HepG2 (cell line): ENCODE measurements around the gene MGAT1. TPM values are rescaled to one million over a fixed set of nuclear protein-coding genes. Genes with fewer than 3 reads are reported as not detected.

Experiments
- ATAC-seq: fragments of 200-7000 bp; cut with Tn5 transposase; 3 replicates; pipeline ENCODE4 v1.9.1; 2020; ENCODE audit warnings: mild to moderate bottlenecking, moderate library complexity
- BruUV-seq: library from RNA; stranded (reverse); fragments of 400-500 nt; replicated peaks from 2 replicates; lab custom pipeline; 2021; lab: Mats Ljungman, UMichigan
- CTCF ChIA-PET: fragments of 300-600 bp; formaldehyde crosslinking; extraction: SDS; loops from one replicate; lab custom pipeline; 2021; ENCODE audit warnings: low total read pairs, inconsistent platforms, low intra/inter-chr PET ratio; lab: Yijun Ruan, JAX
- POLR2A ChIA-PET: fragments of 350-600 bp; sonication (Branson Sonifier 250); formaldehyde crosslinking; loops from one replicate; lab custom pipeline; 2020; ENCODE audit warnings: antibody characterized with exemption, inconsistent platforms; lab: Yijun Ruan, JAX
- DNase-seq: peaks from one replicate; pipeline ENCODE4 v3.0.0-alpha.2; 2015; ENCODE audit warnings: low spot score
- FAIRE-seq: peaks from 3 replicates; lab custom pipeline; 2011; peaks lifted over from hg19 to GRCh38; lab: Jason Lieb, UNC
- H2AFZ ChIP-seq: one replicate; pipeline ENCODE4 v1.6.1; 2011; ENCODE audit warnings: low read length, inconsistent platforms
- H3K27ac ChIP-seq: fragments of 300-600 bp; 3 replicates; pipeline ENCODE4 v1.8.0; 2011; ENCODE audit warnings: mixed run types, mild to moderate bottlenecking, mixed read lengths, low read length, inconsistent platforms; ENCODE audit not compliant: insufficient read depth; ENCODE audit errors: extremely low read length
- H3K27me3 ChIP-seq, 2 experiments: fragments of 200-600 bp in 1 of 2; 2 replicates in 1 of 2; 3 replicates in 1 of 2; pipeline versions ENCODE4 v1.6.0 to v1.8.0; 2011; ENCODE audit warnings: low read length in 2 of 2, mild to moderate bottlenecking in 2 of 2, moderate library complexity in 2 of 2, inconsistent platforms in 1 of 2; ENCODE audit not compliant: insufficient read depth in 2 of 2, control insufficient read depth in 1 of 2
- H3K36me3 ChIP-seq, 2 experiments: fragments of 200-600 bp in 1 of 2; replicated peaks in 1 of 2; 2 replicates in 1 of 2; 3 replicates in 1 of 2; pipeline versions ENCODE4 v1.5.1 to v1.8.0; 2011; ENCODE audit warnings: low read length in 2 of 2, inconsistent platforms in 1 of 2; ENCODE audit not compliant: insufficient read depth in 2 of 2, control insufficient read depth in 1 of 2
- H3K4me1 ChIP-seq: 2 replicates; pipeline ENCODE4 v1.5.1; 2012; ENCODE audit warnings: low read length, inconsistent platforms; ENCODE audit not compliant: insufficient read depth
- H3K4me2 ChIP-seq: 2 replicates; pipeline ENCODE4 v1.6.0; 2011; ENCODE audit warnings: low read depth, low read length, inconsistent platforms
- H3K4me3 ChIP-seq, 3 experiments: fragments of 200-600 bp in 1 of 3; sonication (generic), shearing (Covaris generic) in 1 of 3; replicated peaks in 1 of 3; 2 replicates each; pipeline ENCODE4 v1.5.1; 2011 to 2016; ENCODE audit warnings: low read length in 3 of 3, inconsistent platforms in 2 of 3, low read depth in 2 of 3, mild to moderate bottlenecking in 2 of 3, control low read depth in 1 of 3, mixed read lengths in 1 of 3; ENCODE audit not compliant: insufficient read depth in 1 of 3
- H3K79me2 ChIP-seq: one replicate; pipeline ENCODE4 v1.6.1; 2011; ENCODE audit warnings: low read length, inconsistent platforms; ENCODE audit not compliant: insufficient read depth
- H3K9ac ChIP-seq: 2 replicates; pipeline ENCODE4 v1.6.0; 2011; ENCODE audit warnings: mild to moderate bottlenecking, low read depth, low read length, inconsistent platforms; ENCODE audit not compliant: insufficient read depth
- H3K9me3 ChIP-seq: 2 replicates; pipeline ENCODE4 v1.5.1; 2012; ENCODE audit warnings: mild to moderate bottlenecking, low read length
- H4K20me1 ChIP-seq: 2 replicates; pipeline ENCODE4 v1.6.0; 2011; ENCODE audit warnings: inconsistent platforms, mild to moderate bottlenecking, low read length, moderate library complexity; ENCODE audit not compliant: insufficient read depth
- AKAP8 ChIP-seq: sonication (generic); formaldehyde crosslinking; IDR thresholded peaks from 2 replicates; pipeline ENCODE4 v1.5.1; 2020; ENCODE audit warnings: mild to moderate bottlenecking, missing genetic modification reagents
- DZIP1 ChIP-seq: sonication (generic); formaldehyde crosslinking; IDR thresholded peaks from 2 replicates; pipeline ENCODE4 v1.5.0; 2020; ENCODE audit warnings: mild to moderate bottlenecking, missing genetic modification reagents
- HDAC2 ChIP-seq: sonication (generic); formaldehyde crosslinking; IDR thresholded peaks from 2 replicates; pipeline ENCODE4 v1.4.0; 2020; ENCODE audit warnings: missing genetic modification reagents
- JARID2 ChIP-seq: sonication (generic); formaldehyde crosslinking; IDR thresholded peaks from 2 replicates; pipeline ENCODE4 v1.8.1; 2023; ENCODE audit warnings: missing genetic modification reagents, inconsistent platforms; ENCODE audit not compliant: insufficient replicate concordance
- NFE2L2 ChIP-seq: fragments of 150-350 bp; IDR thresholded peaks from 2 replicates; pipeline ENCODE4 v1.6.1; 2014; ENCODE audit warnings: low read length
- NFYB ChIP-seq: sonication (generic); formaldehyde crosslinking; IDR thresholded peaks from 2 replicates; pipeline ENCODE4 v1.4.0; 2020; ENCODE audit warnings: missing genetic modification reagents
- NFYC ChIP-seq: IDR thresholded peaks from 2 replicates; pipeline ENCODE4 v1.6.1; 2016; ENCODE audit warnings: missing genetic modification reagents, missing compliant biosample characterization
- PHF5A ChIP-seq: IDR thresholded peaks from one replicate; pipeline ENCODE4 v1.6.1; 2018; ENCODE audit warnings: low read depth, missing genetic modification reagents; ENCODE audit not compliant: unreplicated experiment
- POGZ ChIP-seq: sonication (generic); formaldehyde crosslinking; IDR thresholded peaks from 2 replicates; pipeline ENCODE4 v1.4.0; 2020; ENCODE audit warnings: mild to moderate bottlenecking, missing genetic modification reagents
- SMARCE1 ChIP-seq: fragments of 450-650 bp; IDR thresholded peaks from 2 replicates; pipeline ENCODE4 v1.6.1; 2017; ENCODE audit warnings: borderline replicate concordance
- SMYD3 ChIP-seq: sonication (generic); formaldehyde crosslinking; IDR thresholded peaks from 2 replicates; pipeline ENCODE4 v1.8.1; 2023; ENCODE audit warnings: mild to moderate bottlenecking, missing genetic modification reagents
- TFDP2 ChIP-seq: sonication (generic); formaldehyde crosslinking; IDR thresholded peaks from 2 replicates; pipeline ENCODE4 v1.4.0; 2020; ENCODE audit warnings: missing genetic modification reagents
- U2AF1 ChIP-seq: fragments of 200-400 bp; formaldehyde crosslinking; optimal IDR thresholded peaks from 2 replicates; pipeline ENCODE3; 2017; ENCODE audit warnings: mild to moderate bottlenecking, low read depth, low read length
- ZBTB38 ChIP-seq: sonication (generic); formaldehyde crosslinking; IDR thresholded peaks from 2 replicates; pipeline ENCODE4 v1.5.1; 2020; ENCODE audit warnings: mild to moderate bottlenecking, missing genetic modification reagents
- ZEB1 ChIP-seq: IDR thresholded peaks from 2 replicates; pipeline ENCODE4 v1.6.1; 2012; ENCODE audit warnings: mild to moderate bottlenecking, low read depth, inconsistent platforms; ENCODE audit not compliant: insufficient replicate concordance
- ZFP82 ChIP-seq: sonication (generic); formaldehyde crosslinking; IDR thresholded peaks from 2 replicates; pipeline ENCODE4 v1.5.1; 2020; ENCODE audit warnings: mild to moderate bottlenecking, missing genetic modification reagents, borderline replicate concordance
- ZNF17 ChIP-seq: sonication (generic); formaldehyde crosslinking; IDR thresholded peaks from 2 replicates; pipeline ENCODE4 v1.5.0; 2020; ENCODE audit warnings: mild to moderate bottlenecking, missing genetic modification reagents
- ZNF33B ChIP-seq: sonication (generic); formaldehyde crosslinking; IDR thresholded peaks from 2 replicates; pipeline ENCODE4 v1.5.1; 2020; ENCODE audit warnings: mild to moderate bottlenecking, missing genetic modification reagents
- ZNF382 ChIP-seq: sonication (generic); formaldehyde crosslinking; IDR thresholded peaks from 2 replicates; pipeline ENCODE4 v1.5.0; 2020; ENCODE audit warnings: missing genetic modification reagents, mild to moderate bottlenecking, borderline replicate concordance
- ZNF724P ChIP-seq: sonication (generic); formaldehyde crosslinking; IDR thresholded peaks from 2 replicates; pipeline ENCODE4 v1.8.0; 2022; ENCODE audit warnings: missing genetic modification reagents, borderline replicate concordance
- WGBS: methylation state at CpG from one replicate; pipeline ENCODE4 v1.1.6; 2017; ENCODE audit warnings: low lambda C conversion rate; 5-methylcytosine and 5-hydroxymethylcytosine counted together
- in situ Hi-C: cut with HindIII; loops from 2 replicates; pipeline ENCODE4 v1.10.0; 2017; ENCODE audit warnings: low pct_unique_long_range_greater_than_20kb; ENCODE audit not compliant: extremely low pct_ligation_motif_present
- intact Hi-C: fragments of 100-400 bp; cut with micrococcal nuclease; formaldehyde crosslinking; loops from one replicate; pipeline ENCODE4 v1.10.0; 2022; ENCODE audit not compliant: unreplicated experiment
- polyA plus RNA-seq, 8 experiments: library from polyadenylated mRNA; depleted of rRNA in 3 of 8; stranded (reverse) in 7 of 8; unstranded in 1 of 8; fragments of >200 nt; fragmentation: Illumina TruSeq in 4 of 8; extraction: Trizol in 4 of 8; gene quantifications; 2 replicates each; pipeline versions ENCODE4 v1.2.1 to v1.2.3, GENCODE V29; 2011 to 2016; ENCODE audit warnings: low read depth in 4 of 8, missing spikeins in 1 of 8, mixed read lengths in 1 of 8; ENCODE audit not compliant: insufficient read depth in 1 of 8
- total RNA-seq, 5 experiments: library from RNA; depleted of rRNA; stranded (reverse); fragments of >200 nt; fragmentation: Illumina TruSeq; extraction: Trizol; gene quantifications; 2 replicates each; pipeline ENCODE4 v1.2.3, GENCODE V29; 2016; ENCODE audit warnings: low read depth in 1 of 5

MGAT1 gene
- total and polyA plus RNA-seq, 2 of the 13 experiments (the other 11 are each of a cell fraction or from before 2014, with no cell fraction given), result 50.1 to 55.3 TPM

- 86% methylated on average over 5 of the region's 5 CpGs for WGBS
- in situ Hi-C loops (no loop called here), intact Hi-C loops (no loop called here)
- H3K36me3 ChIP-seq, result no peaks in the 10 kb centered on the region
- no peaks in the 10 kb centered on the region for H3K79me2 ChIP-seq
- CTCF ChIA-PET, result no interaction called here
- H3K4me1 ChIP-seq, result peaks cover 25% of the 10 kb centered on the region
- TF ChIP-seq SMARCE1 (no peak), NFYC (CRISPR knock-in tag) (no peak), JARID2 (CRISPR knock-in tag) (no peak), ZNF382 (no peak), ZNF724P (CRISPR knock-in tag) (no peak), ZFP82 (CRISPR knock-in tag) (no peak), DZIP1 (CRISPR knock-in tag) (no peak), U2AF1 (no peak), POGZ (CRISPR knock-in tag) (no peak), NFE2L2 (no peak), NFYB (CRISPR knock-in tag) (no peak), SMYD3 (CRISPR knock-in tag) (no peak), ZBTB38 (CRISPR knock-in tag) (no peak), ZNF17 (CRISPR knock-in tag) (no peak), TFDP2 (CRISPR knock-in tag) (no peak), HDAC2 (no peak), ZNF33B (CRISPR knock-in tag) (no peak), PHF5A (CRISPR knock-in tag) (no peak), ZEB1 (no peak), AKAP8 (CRISPR knock-in tag) (no peak)
- H3K27ac ChIP-seq, result no peak overlapping the region
- POLR2A ChIA-PET, result no interaction called here
- no peaks in the 10 kb centered on the region for H3K27me3 ChIP-seq
- ATAC-seq, result no peak
- H3K9me3 ChIP-seq, result peaks cover 14% of the 10 kb centered on the region; the same call in 1 of the 2 replicates
- BruUV-seq, result no TSS peak
- no peak overlapping the region for H2AFZ ChIP-seq
- no peaks in the 10 kb centered on the region for H4K20me1 ChIP-seq
- FAIRE-seq, result no peak
- H3K9ac ChIP-seq, result no peak overlapping the region
- DNase-seq, result no peak
- no peak overlapping the region for H3K4me2 ChIP-seq
- H3K4me3 ChIP-seq, result no peak overlapping the region
Observed at GRCh38 chr5:180829726-180830125, 27.1 kb upstream of the MGAT1 start.
